HG02938 (cell line): Measurements from ENCODE around the gene PRR15L.

Experiments
- ATAC-seq: cut with Tn5 transposase; IDR thresholded peaks from one replicate; pipeline ENCODE4 v1.9.1; 2021; ENCODE audit warnings: mild to moderate bottlenecking, moderate library complexity; ENCODE audit not compliant: unreplicated experiment

PRR15L gene

GRCh38 chr17:47962901-47963300 is 5.2 kb upstream of the PRR15L start:
- no peak for ATAC-seq

GRCh38 chr17:47961406-47961805 is 3.7 kb upstream of the PRR15L start:
- no peak for ATAC-seq

GRCh38 chr17:47959825-47960655 is 2.4 kb upstream of the PRR15L start:
- no peak for ATAC-seq

- ATAC-seq = no peak
These were observed 692 bp downstream of the PRR15L start for GRCh38 chr17:47956791-47957590.

- ATAC-seq = no peak
These were observed 1.9 kb downstream of the PRR15L start for GRCh38 chr17:47955497-47956461.

- no peak for ATAC-seq
These were observed 3.8 kb downstream of the PRR15L start for GRCh38 chr17:47953909-47954308.

GRCh38 chr17:47952171-47953021 is 5.3 kb downstream of the PRR15L start:
- ATAC-seq = no peak

- ATAC-seq = no peak
These were observed 7.2 kb downstream of the PRR15L start for GRCh38 chr17:47950448-47950847.

GRCh38 chr17:47949946-47950345 is 7.7 kb downstream of the PRR15L start:
- ATAC-seq = no peak

GRCh38 chr17:47949197-47949759 is 8.4 kb downstream of the PRR15L start:
- ATAC-seq = no peak

GRCh38 chr17:47948706-47949196 is 8.9 kb downstream of the PRR15L start:
- no peak for ATAC-seq

- peak; percentile 66 for ATAC-seq
These were observed 10.7 kb downstream of the PRR15L start for GRCh38 chr17:47946929-47947397.

- no peak for ATAC-seq
These were observed 11.2 kb downstream of the PRR15L start for GRCh38 chr17:47946516-47946915.

- no peak for ATAC-seq
These were observed 11.9 kb downstream of the PRR15L start for GRCh38 chr17:47945529-47946508.

GRCh38 chr17:47945080-47945479 is 12.6 kb downstream of the PRR15L start:
- ATAC-seq = no peak

- no peak for ATAC-seq
These were observed 15.1 kb downstream of the PRR15L start for GRCh38 chr17:47942568-47942967.

GRCh38 chr17:47942096-47942510 is 15.6 kb downstream of the PRR15L start:
- ATAC-seq = no peak
